H1 (cell line): ENCODE results near the gene WNT9A. TPM values are rescaled to one million over a fixed set of nuclear protein-coding genes. Genes with fewer than 3 reads are reported as not detected.

Experiments used
- ASH2L ChIP-seq: fragments of 200-600, 300-600 bp; sonication (generic); IDR thresholded peaks from one replicate; pipeline ENCODE4 v1.7.1; 2017; ENCODE audit warnings: low read length
- ATF2 ChIP-seq: IDR thresholded peaks from 2 replicates; pipeline ENCODE4 v1.6.1; 2012; ENCODE audit warnings: low read length, inconsistent platforms
- CHD7 ChIP-seq: fragments of 300-600 bp; sonication (generic); IDR thresholded peaks from 2 replicates; pipeline ENCODE4 v1.7.1; 2012; ENCODE audit warnings: low read length, moderate library complexity, mild to moderate bottlenecking, inconsistent platforms; ENCODE audit not compliant: insufficient replicate concordance
- ZNF274 ChIP-seq: IDR thresholded peaks from 2 replicates; pipeline ENCODE4 v1.7.0; 2012; ENCODE audit warnings: low read length, borderline replicate concordance; ENCODE audit errors: extremely low read depth
- polyA plus RNA-seq, 7 experiments: library from polyadenylated mRNA; depleted of rRNA in 3 of 7; stranded (reverse) in 5 of 7; unstranded in 2 of 7; fragments of >200 nt in 5 of 7; fragments of 200-250 nt in 2 of 7; gene quantifications; 1 replicate in 5 of 7; 2 replicates in 1 of 7; 4 replicates in 1 of 7; pipeline versions ENCODE4 v1.2.1 to v1.2.3, GENCODE V29; 2011 to 2013; ENCODE audit warnings: missing spikeins in 2 of 7, mixed read lengths in 2 of 7
- total RNA-seq: library from RNA; stranded (reverse); fragmentation: NEBNext Ultra II Directional; extraction: Animal tissue kit (Norgen Biotek cat#: 25700); gene quantifications from 2 replicates; pipeline ENCODE4 v1.2.1, GENCODE V29; 2021

WNT9A gene
- total and polyA plus RNA-seq, 2 of the 8 experiments (the other 6 are each of a cell fraction or from before 2014, with no cell fraction given), result 1.1 to 1.5 TPM

GRCh38 chr1:227996187-227996950 is 48.6 kb upstream of the WNT9A start (continued):
- no peak for TF ChIP-seq CHD7
- no peak for TF ChIP-seq ZNF274
- TF ChIP-seq ATF2, result no peak
- no peak for TF ChIP-seq ASH2L
